A673 (cell line): ENCODE data around the gene RHOT1. TPM values are rescaled to one million over a fixed set of nuclear protein-coding genes. Genes with fewer than 3 reads are reported as not detected.
"Not testable (repeated sequence)": the region's sequence is repeated elsewhere in the genome, so short reads cannot be mapped to it uniquely, and the experiment has no call there.

Experiments used
- BruUV-seq: library from RNA; stranded (reverse); fragments of 400-500 nt; replicated peaks from 2 replicates; lab custom pipeline; 2021; lab: Mats Ljungman, UMichigan
- CTCF ChIA-PET: fragments of 300-600 bp; sonication (Branson Sonifier 250); formaldehyde crosslinking; loops from one replicate; lab custom pipeline; 2022; ENCODE audit warnings: antibody characterized with exemption; lab: Charles Lee
- POLR2A ChIA-PET: fragments of 300-600 bp; sonication (Branson Sonifier 250); formaldehyde crosslinking; loops from one replicate; lab custom pipeline; 2022; ENCODE audit warnings: antibody characterized with exemption; ENCODE audit not compliant: low non-redundant PET; lab: Charles Lee
- DNase-seq: peaks from one replicate; pipeline ENCODE4 v3.0.0-alpha.2; 2015; ENCODE audit warnings: low spot score
- H3K27ac ChIP-seq: fragments of 200-600 bp; sonication (generic); 2 replicates; pipeline ENCODE4 v1.5.1; 2016; ENCODE audit warnings: mixed run types, low read depth, mild to moderate bottlenecking, mixed read lengths, antibody characterized with exemption, low read length; ENCODE audit not compliant: poor library complexity, severe bottlenecking
- H3K27me3 ChIP-seq: fragments of 200-600 bp; sonication (generic); replicated peaks from 2 replicates; pipeline ENCODE4 v1.6.1; 2017; ENCODE audit warnings: mixed run types, low read depth, mild to moderate bottlenecking, mixed read lengths, antibody characterized with exemption, low read length; ENCODE audit not compliant: insufficient read depth, poor library complexity
- H3K36me3 ChIP-seq: fragments of 200-600 bp; sonication (generic); 2 replicates; pipeline ENCODE4 v1.6.1; 2016; ENCODE audit warnings: mixed run types, mild to moderate bottlenecking, mixed read lengths, antibody characterized with exemption, low read length; ENCODE audit not compliant: insufficient read depth, poor library complexity, severe bottlenecking
- H3K4me1 ChIP-seq: fragments of 200-600 bp; sonication (generic); 2 replicates; pipeline ENCODE4 v1.6.1; 2017; ENCODE audit warnings: mixed run types, mild to moderate bottlenecking, mixed read lengths, antibody characterized with exemption, low read length; ENCODE audit not compliant: insufficient read depth, poor library complexity, severe bottlenecking
- H3K4me3 ChIP-seq: fragments of 200-600 bp; sonication (generic); 2 replicates; pipeline ENCODE4 v1.5.1; 2016; ENCODE audit warnings: low read depth, mixed run types, mild to moderate bottlenecking, mixed read lengths, low read length; ENCODE audit not compliant: poor library complexity, severe bottlenecking
- H3K9me3 ChIP-seq: fragments of 200-600 bp; sonication (generic); 2 replicates; pipeline ENCODE4 v1.6.1; 2016; ENCODE audit warnings: mixed run types, low read depth, mild to moderate bottlenecking, mixed read lengths, antibody characterized with exemption, low read length; ENCODE audit not compliant: poor library complexity, severe bottlenecking
- CTCF ChIP-seq: fragments of 300-800, 200-600 bp; sonication (generic); conservative IDR thresholded peaks from 2 replicates; pipeline ENCODE4 v1.5.1; 2017; ENCODE audit warnings: low read depth, mild to moderate bottlenecking, antibody characterized with exemption, low read length, moderate library complexity, mixed read lengths
- EZH2 ChIP-seq: fragments of 200-600 bp; sonication (generic); IDR thresholded peaks from 2 replicates; pipeline ENCODE4 v1.6.1; 2017; ENCODE audit warnings: borderline replicate concordance, low read depth, mild to moderate bottlenecking, mixed read lengths, antibody characterized with exemption, low read length; ENCODE audit not compliant: poor library complexity, severe bottlenecking
- intact Hi-C: fragments of 100-400 bp; cut with micrococcal nuclease; formaldehyde crosslinking; loops from one replicate; pipeline ENCODE4 v1.10.0; 2022; ENCODE audit not compliant: unreplicated experiment
- total RNA-seq: library from RNA; stranded (reverse); gene quantifications from 2 replicates; pipeline ENCODE4 v1.2.3, GENCODE V29; 2021

Gene RHOT1
- total RNA-seq, 1 experiment from 2014 or later, result 18.0 TPM

GRCh38 chr17:32141679-32142037 is 644 bp upstream of the RHOT1 start:
- no peaks in the 10 kb centered on the region for H3K27me3 ChIP-seq
- intact Hi-C loops, result no loop called here
- ChIA-PET CTCF (no interaction called here), POLR2A (no interaction called here)
- H3K4me1 ChIP-seq, result no peaks in the 10 kb centered on the region
- peak overlapping the region; percentile 88 for H3K4me3 ChIP-seq
- H3K9me3 ChIP-seq, result no peaks in the 10 kb centered on the region
- DNase-seq, result no peak
- H3K36me3 ChIP-seq, result no peaks in the 10 kb centered on the region
- no peak for TF ChIP-seq EZH2
- TF ChIP-seq CTCF, result no peak
- peak overlapping the region; percentile 72 for H3K27ac ChIP-seq
- BruUV-seq, result no TSS peak

GRCh38 chr17:32142857-32143526 is 690 bp downstream of the RHOT1 start:
- Histone ChIP-seq H3K9me3 (no peaks in the 10 kb centered on the region), H3K36me3 (no peaks in the 10 kb centered on the region), H3K27ac (peak overlapping the region; percentile 68), H3K4me1 (no peaks in the 10 kb centered on the region), H3K4me3 (peak overlapping the region; percentile 88), H3K27me3 (no peaks in the 10 kb centered on the region)
- BruUV-seq, result no TSS peak
- POLR2A ChIA-PET, result no interaction called here
- intact Hi-C loops, result no loop called here
- no peak for TF ChIP-seq EZH2
- no peak for TF ChIP-seq CTCF
- CTCF ChIA-PET, result no interaction called here
- DNase-seq, result peak; percentile 1

- DNase-seq, result no peak
- no peaks in the 10 kb centered on the region for H3K27me3 ChIP-seq
- CTCF ChIA-PET, result no interaction called here
- TSS peak; percentile 65 for BruUV-seq
- POLR2A ChIA-PET, result no interaction called here
- H3K9me3 ChIP-seq, result no peaks in the 10 kb centered on the region
- no peaks in the 10 kb centered on the region for H3K36me3 ChIP-seq
- TF ChIP-seq EZH2, result no peak
- TF ChIP-seq CTCF, result no peak
- no peak overlapping the region for H3K27ac ChIP-seq
- H3K4me1 ChIP-seq, result no peaks in the 10 kb centered on the region
- H3K4me3 ChIP-seq, result peak overlapping the region; percentile 88
- intact Hi-C loops, result no loop called here
Measured at GRCh38 chr17:32143527-32143870, 1.2 kb downstream of the RHOT1 start.

- H3K27ac ChIP-seq, H3K36me3 ChIP-seq, POLR2A ChIA-PET, BruUV-seq, H3K27me3 ChIP-seq, H3K4me1 ChIP-seq, H3K9me3 ChIP-seq, DNase-seq, intact Hi-C loops, CTCF ChIA-PET, H3K4me3 ChIP-seq: not testable (repeated sequence)
Measured at GRCh38 chr17:32144442-32144841, 2.1 kb downstream of the RHOT1 start.
